ENCODE results near the gene QPRT.

QPRT gene

GRCh38 chr16:29644973-29645693 is 33.8 kb upstream of the QPRT start:
- TF ChIP-seq, protein P1, sequence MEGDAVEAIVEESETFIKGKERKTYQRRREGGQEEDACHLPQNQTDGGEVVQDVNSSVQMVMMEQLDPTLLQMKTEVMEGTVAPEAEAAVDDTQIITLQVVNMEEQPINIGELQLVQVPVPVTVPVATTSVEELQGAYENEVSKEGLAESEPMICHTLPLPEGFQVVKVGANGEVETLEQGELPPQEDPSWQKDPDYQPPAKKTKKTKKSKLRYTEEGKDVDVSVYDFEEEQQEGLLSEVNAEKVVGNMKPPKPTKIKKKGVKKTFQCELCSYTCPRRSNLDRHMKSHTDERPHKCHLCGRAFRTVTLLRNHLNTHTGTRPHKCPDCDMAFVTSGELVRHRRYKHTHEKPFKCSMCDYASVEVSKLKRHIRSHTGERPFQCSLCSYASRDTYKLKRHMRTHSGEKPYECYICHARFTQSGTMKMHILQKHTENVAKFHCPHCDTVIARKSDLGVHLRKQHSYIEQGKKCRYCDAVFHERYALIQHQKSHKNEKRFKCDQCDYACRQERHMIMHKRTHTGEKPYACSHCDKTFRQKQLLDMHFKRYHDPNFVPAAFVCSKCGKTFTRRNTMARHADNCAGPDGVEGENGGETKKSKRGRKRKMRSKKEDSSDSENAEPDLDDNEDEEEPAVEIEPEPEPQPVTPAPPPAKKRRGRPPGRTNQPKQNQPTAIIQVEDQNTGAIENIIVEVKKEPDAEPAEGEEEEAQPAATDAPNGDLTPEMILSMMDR (conservative IDR thresholded peaks at IDR 0.05; ENCODE audit: low read length) = no peak
- no peak for DNase-seq (ENCODE audit: low read depth)
- no peak overlapping the region for H3K4me3 ChIP-seq (ENCODE audit: low read length)

DNA sequence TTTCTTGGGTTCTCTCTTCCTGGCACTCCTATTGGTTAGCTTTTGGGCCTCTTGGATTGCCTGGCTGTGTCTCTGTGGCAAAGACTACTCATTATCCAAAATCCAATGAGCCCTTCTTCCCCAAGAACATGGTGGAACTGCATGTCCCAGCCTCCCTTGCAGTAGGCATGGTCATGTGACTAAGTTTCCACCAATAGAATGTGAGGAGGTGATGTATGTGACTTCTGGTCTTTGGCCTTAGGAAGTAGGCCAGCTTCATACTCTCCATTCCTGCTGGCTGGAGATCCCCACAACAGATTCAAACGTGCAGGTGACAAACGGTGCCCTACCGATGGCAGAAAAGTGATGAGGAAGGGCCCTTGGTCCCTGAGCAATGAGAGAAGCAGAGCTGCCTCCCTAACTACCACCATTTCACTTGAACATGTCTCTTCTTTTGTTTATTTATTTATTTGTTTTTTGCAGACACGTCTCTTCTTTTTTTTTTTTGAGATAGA is 33.2 kb upstream of the QPRT start:
- TF ChIP-seq, protein P1 (conservative IDR thresholded peaks at IDR 0.05; ENCODE audit: low read length) = no peak
- no peak for DNase-seq (ENCODE audit: low read depth)
- H3K4me3 ChIP-seq (ENCODE audit: low read length) = no peak overlapping the region

DNA sequence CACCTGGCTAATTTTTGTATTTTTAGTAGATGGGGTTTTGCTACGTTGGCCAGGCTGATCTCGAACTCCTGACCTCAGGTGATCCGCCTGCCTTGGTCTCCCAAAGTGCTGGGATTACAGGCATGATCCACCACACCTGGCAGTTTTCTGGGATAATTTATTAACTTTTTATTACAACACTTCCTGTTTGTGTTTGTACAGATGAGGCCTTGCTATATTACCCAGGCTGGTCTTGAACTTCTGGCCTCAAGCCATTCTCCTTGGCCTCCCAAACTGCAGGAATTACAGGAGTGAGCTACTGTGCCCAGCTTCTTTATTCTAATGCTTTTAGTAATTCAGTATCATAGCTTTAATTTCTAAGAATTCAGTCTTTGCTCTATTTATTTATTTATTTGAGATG is 32.0 kb upstream of the QPRT start:
- TF ChIP-seq, protein P1 (conservative IDR thresholded peaks at IDR 0.05; ENCODE audit: low read length) = no peak
- DNase-seq (ENCODE audit: low read depth) = no peak
- no peak overlapping the region for H3K4me3 ChIP-seq (ENCODE audit: low read length)

- DNase-seq (ENCODE audit: low read depth) = no peak
- TF ChIP-seq, protein P1 (conservative IDR thresholded peaks at IDR 0.05; ENCODE audit: low read length) = no peak
- no peak overlapping the region for H3K4me3 ChIP-seq (ENCODE audit: low read length)
Measured at GRCh38 chr16:29649588-29650494, 29.1 kb upstream of the QPRT start.

DNA sequence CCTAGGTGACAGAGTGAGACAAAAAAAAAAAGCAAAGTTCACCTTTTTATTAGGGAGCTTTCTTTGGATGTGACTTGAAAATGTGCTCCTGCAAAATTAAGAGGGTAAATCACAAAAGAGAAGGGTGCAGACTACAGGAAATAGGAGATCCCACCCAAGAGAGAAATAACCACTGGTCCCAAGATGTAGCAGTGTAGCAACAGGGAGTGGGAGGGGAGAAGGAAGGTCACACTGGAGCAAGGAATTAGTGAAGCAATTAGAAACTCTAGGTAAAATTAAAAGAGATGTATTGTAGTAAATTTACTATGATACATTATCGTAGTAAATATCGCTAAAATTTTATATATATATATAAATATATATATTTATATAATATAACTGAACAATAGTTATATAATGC is 28.2 kb upstream of the QPRT start:
- H3K4me3 ChIP-seq (ENCODE audit: low read length) = no peak overlapping the region
- TF ChIP-seq, protein P1 (conservative IDR thresholded peaks at IDR 0.05; ENCODE audit: low read length) = no peak
- no peak for DNase-seq (ENCODE audit: low read depth)

DNA sequence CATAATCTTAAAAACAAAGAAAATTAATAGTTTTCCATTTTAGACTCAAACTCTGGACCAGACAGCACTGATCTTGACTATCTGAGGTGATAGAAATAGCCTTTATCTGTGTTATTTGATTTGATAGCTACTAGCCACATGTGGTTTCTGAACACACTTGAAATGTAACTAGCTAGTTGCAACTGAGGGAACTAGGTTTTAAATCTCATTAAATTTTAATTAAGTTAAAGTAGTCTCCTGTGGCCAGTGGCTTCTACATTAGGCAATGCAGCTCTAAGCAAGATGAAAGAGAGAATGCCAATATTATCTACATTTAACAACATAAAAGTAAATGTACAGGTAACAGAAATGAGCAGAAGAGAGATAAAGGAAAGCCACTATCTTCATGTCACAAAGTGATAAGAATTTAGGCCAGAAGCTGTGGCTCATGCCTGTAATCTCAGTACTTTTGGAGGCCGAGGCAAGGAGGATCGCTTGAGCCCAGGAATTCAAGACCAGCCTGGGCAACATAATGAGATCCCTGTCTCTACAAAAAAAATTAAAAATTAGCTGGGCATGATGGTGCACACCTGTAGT is 27.1 kb upstream of the QPRT start:
- no peak for DNase-seq (ENCODE audit: low read depth)
- TF ChIP-seq, protein P1 (conservative IDR thresholded peaks at IDR 0.05; ENCODE audit: low read length) = no peak
- no peak overlapping the region for H3K4me3 ChIP-seq (ENCODE audit: low read length)
